Uterus (tissue), 2 donors: ENCODE measurements around the gene RAB6B.

Experiments used
- POLR2A ChIP-seq, 2 donors: fragments of 450-650 bp; IDR thresholded peaks; one replicate each; pipeline ENCODE4 v1.6.1; 2016; ENCODE audit warnings: antibody characterized with exemption in 2 of 2, mild to moderate bottlenecking in 1 of 2, moderate library complexity in 1 of 2
- TF ChIP-seq, protein P1 (sequence below), 4 experiments: fragments of 200-600 bp in 2 of 4; fragments of 450-650 bp in 2 of 4; sonication (generic) in 2 of 4; IDR thresholded peaks; one replicate each; pipeline ENCODE4 v1.5.1; 2016 to 2019; ENCODE audit warnings: antibody characterized with exemption in 4 of 4, mild to moderate bottlenecking in 2 of 4, moderate library complexity in 1 of 4

DNA sequence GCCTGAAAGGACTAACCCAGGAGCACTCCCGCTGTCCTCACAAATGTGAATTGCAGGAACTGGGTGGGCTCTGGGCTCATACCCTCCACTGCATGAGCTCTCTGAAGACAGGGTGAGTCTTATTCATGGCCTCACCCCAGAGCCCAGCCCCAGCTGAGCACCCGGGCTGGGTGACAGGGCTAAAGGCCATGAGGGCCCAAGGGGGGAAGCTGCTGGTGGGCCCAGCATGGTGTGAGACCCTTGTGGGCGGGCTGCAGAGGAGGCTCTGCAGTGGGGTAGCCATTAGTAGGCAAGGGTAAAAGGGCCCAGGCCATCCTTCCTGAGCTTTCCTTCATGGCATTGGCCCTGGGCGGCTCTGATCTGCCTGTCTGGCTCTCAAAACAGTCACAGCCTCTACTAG is 59.7 kb downstream of the RAB6B start:
- TF ChIP-seq, protein P1, sequence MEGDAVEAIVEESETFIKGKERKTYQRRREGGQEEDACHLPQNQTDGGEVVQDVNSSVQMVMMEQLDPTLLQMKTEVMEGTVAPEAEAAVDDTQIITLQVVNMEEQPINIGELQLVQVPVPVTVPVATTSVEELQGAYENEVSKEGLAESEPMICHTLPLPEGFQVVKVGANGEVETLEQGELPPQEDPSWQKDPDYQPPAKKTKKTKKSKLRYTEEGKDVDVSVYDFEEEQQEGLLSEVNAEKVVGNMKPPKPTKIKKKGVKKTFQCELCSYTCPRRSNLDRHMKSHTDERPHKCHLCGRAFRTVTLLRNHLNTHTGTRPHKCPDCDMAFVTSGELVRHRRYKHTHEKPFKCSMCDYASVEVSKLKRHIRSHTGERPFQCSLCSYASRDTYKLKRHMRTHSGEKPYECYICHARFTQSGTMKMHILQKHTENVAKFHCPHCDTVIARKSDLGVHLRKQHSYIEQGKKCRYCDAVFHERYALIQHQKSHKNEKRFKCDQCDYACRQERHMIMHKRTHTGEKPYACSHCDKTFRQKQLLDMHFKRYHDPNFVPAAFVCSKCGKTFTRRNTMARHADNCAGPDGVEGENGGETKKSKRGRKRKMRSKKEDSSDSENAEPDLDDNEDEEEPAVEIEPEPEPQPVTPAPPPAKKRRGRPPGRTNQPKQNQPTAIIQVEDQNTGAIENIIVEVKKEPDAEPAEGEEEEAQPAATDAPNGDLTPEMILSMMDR (IDR thresholded peaks at IDR 0.05), result no peak
- TF ChIP-seq POLR2A (IDR thresholded peaks at IDR 0.05), result no peak
